Activated CD8-positive, alpha-beta memory T cell treated with anti-CD3 and anti-CD28 coated beads for 1 hour (primary cell): ENCODE measurements around the gene PTPRN2.
"Not testable (repeated sequence)": the region's sequence is repeated elsewhere in the genome, so short reads cannot be mapped to it uniquely, and the experiment has no call there.

Experiments used
- DNase-seq, 2 donors: peaks; one replicate each; pipeline ENCODE4 v3.0.0-alpha.2; 2020; ENCODE audit warnings: low read depth in 1 of 2; ENCODE audit errors: extremely low read depth in 1 of 2

The PTPRN2 gene

GRCh38 chr7:157907091-157907490 is 680.5 kb downstream of the PTPRN2 start:
- no peak for DNase-seq

- no peak for DNase-seq
Observed at GRCh38 chr7:157906583-157906982, 681.0 kb downstream of the PTPRN2 start.

- DNase-seq, result no peak
Observed at GRCh38 chr7:157905651-157906461, 681.8 kb downstream of the PTPRN2 start.

- DNase-seq, result no peak
Observed at GRCh38 chr7:157904866-157905570, 682.6 kb downstream of the PTPRN2 start.

GRCh38 chr7:157904211-157904865 is 683.3 kb downstream of the PTPRN2 start:
- DNase-seq, result no peak

GRCh38 chr7:157903710-157904109 is 683.9 kb downstream of the PTPRN2 start:
- no peak for DNase-seq

GRCh38 chr7:157903296-157903695 is 684.3 kb downstream of the PTPRN2 start:
- no peak for DNase-seq

GRCh38 chr7:157901816-157902610 is 685.6 kb downstream of the PTPRN2 start:
- DNase-seq, result not testable (repeated sequence)

GRCh38 chr7:157901166-157901565 is 686.5 kb downstream of the PTPRN2 start:
- DNase-seq, result no peak

GRCh38 chr7:157900556-157900955 is 687.1 kb downstream of the PTPRN2 start:
- no peak for DNase-seq

- no peak for DNase-seq
Observed at GRCh38 chr7:157900011-157900410, 687.6 kb downstream of the PTPRN2 start.

GRCh38 chr7:157898802-157899505 is 688.7 kb downstream of the PTPRN2 start:
- DNase-seq, result no peak

- no peak for DNase-seq
Observed at GRCh38 chr7:157898261-157898660, 689.4 kb downstream of the PTPRN2 start.

GRCh38 chr7:157897681-157898080 is 689.9 kb downstream of the PTPRN2 start:
- DNase-seq, result no peak

- no peak for DNase-seq
Observed at GRCh38 chr7:157896774-157897555, 690.7 kb downstream of the PTPRN2 start.

- DNase-seq, result not testable (repeated sequence)
Observed at GRCh38 chr7:157896376-157896675, 691.3 kb downstream of the PTPRN2 start.

- DNase-seq, result no peak
Observed at GRCh38 chr7:157895520-157896375, 691.9 kb downstream of the PTPRN2 start.

GRCh38 chr7:157895098-157895497 is 692.5 kb downstream of the PTPRN2 start:
- DNase-seq, result not testable (repeated sequence)
